K562 (cell line): Measurements from ENCODE around the gene C4orf51. TPM values are rescaled to one million over a fixed set of nuclear protein-coding genes. Genes with fewer than 3 reads are reported as not detected.
A peak's percentile ranks its signal among the peaks of the same experiment; 100 is the strongest.

Experiments
- ARID1B ChIP-seq: fragments of 450-650 bp; IDR thresholded peaks from 2 replicates; pipeline ENCODE4 v1.6.1; 2016; ENCODE audit warnings: antibody characterized with exemption, mild to moderate bottlenecking, inconsistent platforms
- CCNT2 ChIP-seq: IDR thresholded peaks from 2 replicates; pipeline ENCODE4 v1.6.1; 2011; ENCODE audit warnings: borderline replicate concordance, low read depth, mild to moderate bottlenecking, moderate library complexity, mixed read lengths, low read length; ENCODE audit not compliant: insufficient read length; ENCODE audit errors: extremely low read depth
- DEAF1 ChIP-seq: fragments of 450-650 bp; formaldehyde crosslinking; IDR thresholded peaks from 2 replicates; pipeline ENCODE4 v1.4.0; 2020; ENCODE audit warnings: mild to moderate bottlenecking, moderate library complexity
- HOXB6 ChIP-seq: fragments of 250-450 bp; sonication (Bioruptor Pico); IDR thresholded peaks from 2 replicates; pipeline ENCODE4 v1.5.1; 2022; ENCODE audit warnings: mild to moderate bottlenecking, borderline replicate concordance
- ILK ChIP-seq: fragments of 450-650 bp; IDR thresholded peaks from 2 replicates; pipeline ENCODE4 v1.6.1; 2016; ENCODE audit warnings: missing genetic modification characterization, low read depth, mild to moderate bottlenecking, missing compliant biosample characterization, moderate library complexity, borderline replicate concordance
- NR2F6 ChIP-seq: fragments of 450-650 bp; formaldehyde crosslinking; IDR thresholded peaks from 2 replicates; pipeline ENCODE4 v1.4.0; 2020; ENCODE audit warnings: mild to moderate bottlenecking
- NR3C1 ChIP-seq: sonication (generic); formaldehyde crosslinking; IDR thresholded peaks from 2 replicates; pipeline ENCODE4 v1.8.1; 2022; ENCODE audit warnings: missing genetic modification reagents
- PCBP2 ChIP-seq: fragments of 200-400 bp; formaldehyde crosslinking; IDR thresholded peaks from 2 replicates; pipeline ENCODE4 v1.6.1; 2018; ENCODE audit warnings: low read length, low read depth, mild to moderate bottlenecking, moderate library complexity; ENCODE audit not compliant: poor library complexity, severe bottlenecking
- RBM39 ChIP-seq: fragments of 200-400 bp; formaldehyde crosslinking; optimal IDR thresholded peaks from 2 replicates; pipeline ENCODE3; 2018; ENCODE audit warnings: low read depth, low read length
- SAP30 ChIP-seq: fragments of 200-600 bp; sonication (generic); IDR thresholded peaks from 2 replicates; pipeline ENCODE4 v1.6.1; 2012; ENCODE audit warnings: borderline replicate concordance, low read depth, mild to moderate bottlenecking, moderate library complexity, low read length, control low read depth, inconsistent platforms; ENCODE audit not compliant: insufficient read depth, poor library complexity, severe bottlenecking
- TBL1XR1 ChIP-seq, 2 experiments: IDR thresholded peaks; 2 replicates each; pipeline ENCODE4 v1.6.1; 2012; ENCODE audit warnings: improper control_type of control experiment in 2 of 2, low read length in 2 of 2, mild to moderate bottlenecking in 1 of 2
- ZBTB26 ChIP-seq: fragments of 450-650 bp; formaldehyde crosslinking; IDR thresholded peaks from 2 replicates; pipeline ENCODE4 v1.4.0; 2022; ENCODE audit warnings: missing genetic modification characterization
- ZC3H11A ChIP-seq: IDR thresholded peaks from 2 replicates; pipeline ENCODE4 v1.6.1; 2012; ENCODE audit warnings: low read depth, low read length, improper control_type of control experiment
- ZC3H4 ChIP-seq: sonication (generic); formaldehyde crosslinking; IDR thresholded peaks from 2 replicates; pipeline ENCODE4 v1.9.0; 2021; ENCODE audit warnings: missing genetic modification reagents, borderline replicate concordance
- ZFP36 ChIP-seq: fragments of 150-350 bp; IDR thresholded peaks from 2 replicates; pipeline ENCODE4 v1.6.1; 2018; ENCODE audit warnings: low read length, low read depth; ENCODE audit not compliant: partially characterized antibody
- ZNF121 ChIP-seq: sonication (generic); formaldehyde crosslinking; conservative IDR thresholded peaks from 2 replicates; pipeline ENCODE4 v1.8.0; 2022; ENCODE audit warnings: missing genetic modification reagents
- ZNF354B ChIP-seq: fragments of 250-450 bp; sonication (Bioruptor Pico); IDR thresholded peaks from 2 replicates; pipeline ENCODE4 v1.4.0; 2020
- ZNF41 ChIP-seq: fragments of 250-450 bp; sonication (Bioruptor Pico); conservative IDR thresholded peaks from 2 replicates; pipeline ENCODE4 v1.4.0; 2020; ENCODE audit warnings: mild to moderate bottlenecking
- ZNF609 ChIP-seq: sonication (generic); formaldehyde crosslinking; IDR thresholded peaks from 2 replicates; pipeline ENCODE4 v1.8.1; 2023; ENCODE audit warnings: missing genetic modification reagents, mild to moderate bottlenecking, borderline replicate concordance
- polyA plus RNA-seq, 8 experiments: library from polyadenylated mRNA; depleted of rRNA in 4 of 8; stranded (reverse) in 5 of 8; unstranded in 3 of 8; fragments of >200 nt; fragmentation: Nextera tagmentation in 2 of 8; fragmentation: Illumina TruSeq in 1 of 8; extraction: Ambion mirVana in 2 of 8; extraction: Trizol in 1 of 8; gene quantifications; 2 replicates each; pipeline versions ENCODE4 v1.2.1 to v1.2.3, GENCODE V29; 2011 to 2014; ENCODE audit warnings: inconsistent platforms in 1 of 8, missing spikeins in 1 of 8
- total RNA-seq, 7 experiments: library from RNA; depleted of rRNA in 6 of 7; stranded (reverse); fragments of >200 nt in 6 of 7; fragmentation: Illumina TruSeq in 2 of 7; extraction: Trizol in 2 of 7; gene quantifications; 2 replicates each; pipeline versions ENCODE4 v1.2.1 to v1.2.3, GENCODE V29; 2011 to 2021; ENCODE audit warnings: low replicate concordance in 1 of 7

The C4orf51 gene
- total and polyA plus RNA-seq, 9 of the 15 experiments (the other 6 are each of a cell fraction or from before 2014, with no cell fraction given): not detected

GRCh38 chr4:145732895-145733880 is 53.2 kb downstream of the C4orf51 start (continued):
- TF ChIP-seq CCNT2 (peak; percentile 44), NR2F6 (CRISPR knock-in tag) (no peak), ZNF354B (CRISPR knock-in tag) (no peak), ZBTB26 (CRISPR knock-in tag) (no peak), ZNF609 (CRISPR knock-in tag) (no peak), ILK (tag) (no peak), ZNF41 (CRISPR knock-in tag) (no peak), ZNF121 (CRISPR knock-in tag) (no peak), TBL1XR1 (IDR thresholded peaks at IDR 0.05; ENCODE audit: low read length in 2 of 2) (no peak), NR3C1 (CRISPR knock-in tag) (no peak), ZFP36 (no peak), SAP30 (no peak), ZC3H4 (CRISPR knock-in tag) (no peak), DEAF1 (CRISPR knock-in tag) (no peak), ZC3H11A (no peak), ARID1B (no peak), PCBP2 (no peak), RBM39 (no peak), HOXB6 (no peak)
